ENCODE measurements around the gene CD47. TPM values are rescaled to one million over a fixed set of nuclear protein-coding genes. Genes with fewer than 3 reads are reported as not detected.

CD47 gene
- total RNA-seq, 2 experiments from 2014 or later, result 88.7 to 91.6 TPM

- Mint-ChIP-seq H3K36me3 (ENCODE audit: low read depth) (no peaks in the 10 kb centered on the region), H3K4me1 (ENCODE audit: low read depth) (peaks cover 6% of the 10 kb centered on the region), H3K27me3 (no peaks in the 10 kb centered on the region), H3K4me3 (no peak overlapping the region), H3K9me3 (no peaks in the 10 kb centered on the region), H3K27ac (no peak overlapping the region)
- intact Hi-C loops (cut with micrococcal nuclease), result no loop called here
- CTCF ChIA-PET, result no interaction called here
- POLR2A ChIA-PET, result no interaction called here
- no peak for TF ChIP-seq CTCF (IDR thresholded peaks at IDR 0.05)
- DNase-seq (no peak), ATAC-seq (no peak)
These were observed 97.1 kb downstream of the CD47 start for GRCh38 chr3:107993771-107994170.

Other genes with a start within 250 kb of the CD47 start
- 10 to 100 TPM; 30.9 to 35.3 TPM for gene IFT57, start 131.4 kb upstream of the CD47 start, total RNA-seq
- 1 to 10 TPM; 1.7 to 2.2 TPM for gene HHLA2, start 205.5 kb upstream of the CD47 start, total RNA-seq

Measured in activated CD8-positive, alpha-beta T cell treated with anti-CD3 and anti-CD28 coated beads for 36 hours (primary cell).